ENCODE results near the gene PPA2.

Gene PPA2

GRCh38 chr4:105387466-105387865 is 86.4 kb downstream of the PPA2 start:
- no peak for DNase-seq

DNA sequence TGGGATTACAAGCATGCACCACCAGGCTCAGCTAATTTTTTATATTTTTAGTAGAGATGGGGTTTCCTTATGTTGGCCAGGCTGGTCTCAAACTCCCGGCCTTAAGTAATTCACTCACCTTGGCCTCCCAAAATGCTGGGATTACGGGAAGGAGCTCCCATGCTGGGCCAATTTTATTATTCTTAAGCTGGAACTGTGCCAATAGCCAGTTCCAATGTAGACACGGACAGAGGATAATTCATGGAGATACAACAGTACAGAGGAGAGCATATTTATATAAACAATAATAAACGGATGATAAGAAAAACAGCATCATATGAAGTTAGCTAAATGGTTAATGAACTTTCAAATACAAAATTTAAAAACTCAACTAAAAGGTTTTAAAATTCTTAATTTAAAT is 87.8 kb downstream of the PPA2 start:
- no peak for DNase-seq

DNA sequence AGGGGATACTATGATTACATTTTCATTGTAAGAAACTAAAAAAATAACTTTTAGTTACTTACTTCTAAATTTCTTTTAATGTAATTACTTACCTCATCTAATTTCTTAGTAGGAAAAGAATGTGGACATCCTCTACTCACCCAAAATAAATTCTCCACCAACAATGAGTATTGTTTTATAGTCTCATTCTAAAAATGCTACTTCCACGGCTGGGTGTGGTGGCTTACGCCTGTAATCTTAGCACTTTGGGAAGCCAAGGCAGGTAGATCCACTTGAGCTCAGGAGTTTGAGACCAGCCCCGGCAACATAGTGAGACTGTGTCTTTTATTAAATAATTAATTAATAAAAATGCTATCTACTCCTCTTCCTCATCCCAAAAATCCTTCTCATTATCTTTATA is 99.8 kb downstream of the PPA2 start:
- no peak for DNase-seq

DNA sequence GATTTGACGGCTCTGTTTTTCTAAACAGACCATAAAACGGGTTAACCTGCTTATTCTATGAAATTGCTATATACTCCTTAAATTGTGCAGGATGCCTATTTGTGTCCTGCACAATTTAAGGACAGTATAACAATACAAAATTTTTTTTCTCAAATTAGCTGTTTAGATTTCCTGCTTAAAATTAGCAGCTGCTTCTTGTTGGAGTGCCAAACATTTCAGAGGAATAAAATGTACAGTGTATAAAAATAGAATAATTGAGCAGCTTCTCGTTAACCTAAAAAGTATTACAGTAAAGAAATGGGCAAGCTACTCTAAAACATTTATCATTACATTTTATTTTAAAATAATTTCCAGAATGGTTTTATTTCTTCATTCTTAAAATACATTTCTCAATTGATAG is 100.5 kb downstream of the PPA2 start:
- DNase-seq, result no peak

DNA sequence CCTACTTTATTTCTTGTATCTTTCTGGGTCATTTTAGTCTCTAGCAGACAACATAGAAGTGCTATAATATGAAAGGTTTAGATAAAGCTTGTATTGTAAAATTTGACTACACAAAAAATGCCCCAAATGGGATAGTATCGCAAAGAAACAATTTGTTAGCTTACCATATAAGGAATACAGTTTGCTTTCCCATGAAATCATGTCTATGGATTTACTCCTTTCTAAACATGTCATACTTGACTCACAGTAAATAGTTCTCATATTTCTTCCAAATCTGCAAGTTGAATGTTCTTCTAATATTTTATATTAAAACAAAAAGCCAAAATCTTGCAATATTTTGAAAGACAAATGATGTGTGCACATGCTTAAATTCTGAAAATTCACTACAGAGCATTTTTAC is 103.9 kb downstream of the PPA2 start:
- DNase-seq, result no peak

DNA sequence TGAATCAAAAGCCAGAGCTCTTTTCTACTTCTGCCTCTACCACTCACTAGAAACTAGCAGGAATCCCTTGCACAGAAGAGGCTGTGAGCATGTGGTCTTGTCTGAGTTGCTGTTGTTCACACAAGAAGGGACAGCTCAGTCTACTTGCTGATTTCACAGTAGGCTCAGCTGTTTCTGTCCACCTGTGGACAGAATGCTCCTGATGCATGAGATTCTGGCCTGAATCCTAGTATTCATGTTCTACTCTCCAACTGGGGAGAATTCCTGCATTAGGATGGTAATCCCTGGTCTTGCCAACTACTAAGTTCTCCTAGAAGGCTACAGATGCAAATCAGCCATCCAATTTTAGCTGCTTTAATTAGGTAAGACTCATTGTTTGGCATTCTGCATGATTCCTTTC is 112.8 kb downstream of the PPA2 start:
- DNase-seq, result no peak

DNA sequence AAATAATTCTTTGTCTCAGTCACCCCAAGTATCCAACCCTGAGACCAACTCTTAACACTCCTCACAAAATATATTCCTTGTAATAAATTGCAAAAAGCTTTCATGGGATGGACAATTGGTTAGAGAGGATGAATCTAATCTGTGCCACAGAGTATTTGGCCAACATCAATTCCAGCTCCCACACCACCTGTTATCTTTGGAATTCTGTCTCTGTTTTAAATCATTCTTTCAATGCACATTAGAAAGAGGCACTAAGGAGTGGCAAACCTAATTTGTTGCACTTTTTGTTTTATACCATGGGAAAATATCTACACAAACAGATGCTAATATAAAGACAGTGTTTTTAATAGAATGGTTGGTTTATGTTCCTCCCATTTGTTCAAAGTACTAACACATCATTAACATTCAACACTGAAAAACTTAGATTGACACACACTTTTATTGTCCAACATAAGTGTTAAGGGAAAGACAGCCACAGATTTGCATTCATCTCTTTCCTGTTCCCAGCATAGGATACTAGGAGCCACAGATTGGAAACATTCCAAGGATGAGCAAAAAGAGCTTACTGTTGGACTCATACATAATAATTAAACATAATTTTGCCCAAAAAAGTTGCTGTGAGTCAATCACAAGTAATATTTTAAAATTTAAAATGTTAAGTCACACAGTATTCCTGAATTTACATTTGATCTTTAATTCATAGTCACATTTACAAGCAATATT is 116.4 kb downstream of the PPA2 start:
- no peak for DNase-seq

- DNase-seq, result no peak
These were observed 117.7 kb downstream of the PPA2 start for GRCh38 chr4:105356194-105356593.

DNA sequence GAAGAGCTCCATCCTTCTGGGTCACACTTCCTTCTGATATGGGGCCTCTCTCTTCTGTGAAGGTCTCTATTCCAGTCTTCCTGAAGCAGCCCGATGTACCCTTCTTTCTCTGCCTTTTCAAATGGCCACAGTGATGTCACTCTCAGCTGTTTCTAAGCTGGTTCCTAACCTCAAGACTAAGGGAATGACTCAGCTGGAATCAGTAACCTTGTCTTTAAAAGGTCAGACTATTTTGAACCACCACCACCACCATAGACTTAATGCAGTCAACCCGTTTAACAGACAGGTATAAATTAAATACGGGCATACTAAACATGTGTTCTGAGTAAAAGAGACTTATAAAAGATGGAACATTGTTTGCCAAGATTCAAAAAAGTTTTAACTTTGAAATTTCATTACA is 121.0 kb downstream of the PPA2 start:
- no peak for DNase-seq

GRCh38 chr4:105351861-105352260 is 122.0 kb downstream of the PPA2 start:
- no peak for DNase-seq

DNA sequence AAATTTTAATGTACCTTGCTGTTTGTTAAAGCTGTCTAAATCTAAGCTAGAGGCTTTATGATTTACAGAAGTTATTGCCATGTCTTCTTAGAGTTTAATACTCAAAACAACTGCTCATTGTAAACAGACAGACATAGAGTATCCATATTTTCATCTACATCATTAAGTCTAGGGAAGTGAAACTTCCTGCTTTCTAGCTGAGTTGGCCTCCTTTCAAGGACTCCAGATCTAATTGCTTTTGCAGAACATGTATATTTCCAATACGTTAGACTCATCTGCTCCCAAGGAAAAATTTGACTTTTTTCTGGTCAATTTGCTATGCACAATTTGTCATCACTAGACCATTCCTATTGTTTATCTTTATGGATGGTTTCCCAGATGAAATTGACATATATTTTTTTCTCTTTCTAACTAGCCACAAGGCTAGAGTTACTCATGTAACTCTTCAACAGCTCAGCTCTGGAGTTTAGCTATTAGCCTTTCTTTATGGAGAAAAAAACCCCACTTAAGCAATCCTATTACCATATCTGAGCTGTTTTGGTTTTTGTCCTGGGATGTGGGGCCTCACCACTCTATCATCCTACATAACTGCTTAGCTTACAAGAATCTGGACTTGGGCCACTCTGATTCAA is 122.9 kb downstream of the PPA2 start:
- DNase-seq, result no peak

DNA sequence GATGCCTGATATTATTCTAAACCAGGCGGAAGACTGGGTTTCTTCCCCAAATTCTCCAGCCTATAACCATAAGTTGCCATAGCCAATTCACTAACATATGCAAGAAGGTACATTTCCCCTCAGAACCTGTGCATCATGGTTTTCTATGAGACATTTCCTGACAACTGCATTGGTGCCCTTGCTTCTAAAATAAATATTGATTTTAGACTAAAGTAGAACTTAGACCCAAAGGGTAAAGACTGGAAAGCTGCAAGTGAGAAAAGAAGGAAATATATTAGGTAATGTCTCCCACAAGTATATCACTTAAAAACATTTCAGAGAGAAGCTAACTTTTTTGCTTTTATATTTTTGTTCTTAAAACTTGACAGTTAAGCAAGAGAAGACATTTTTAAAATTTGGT is 125.1 kb downstream of the PPA2 start:
- no peak for DNase-seq

- no peak for DNase-seq
These were observed 127.0 kb downstream of the PPA2 start for GRCh38 chr4:105346869-105347268.

- DNase-seq, result no peak
These were observed 128.0 kb downstream of the PPA2 start for GRCh38 chr4:105345838-105346237.

DNA sequence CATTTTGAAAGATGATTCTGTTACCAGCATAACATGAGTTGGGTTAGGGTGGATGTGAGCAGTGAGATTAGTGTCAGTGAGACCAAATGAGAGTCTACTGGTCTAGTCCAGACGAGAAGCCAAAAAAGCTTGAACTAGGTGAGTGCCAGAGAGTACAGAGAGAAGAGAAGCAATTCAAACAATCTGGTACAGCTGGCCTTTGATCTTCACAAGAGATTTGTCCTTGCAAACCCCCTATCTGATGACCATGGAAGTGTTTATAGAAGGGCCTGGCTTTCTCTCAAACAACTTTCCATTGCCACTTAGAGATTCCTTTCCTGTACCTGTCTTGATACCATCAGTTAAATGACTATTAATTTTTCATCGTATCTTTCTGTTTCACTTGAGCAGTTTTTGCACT is 128.5 kb downstream of the PPA2 start:
- DNase-seq, result no peak

- no peak for DNase-seq
These were observed 129.7 kb downstream of the PPA2 start for GRCh38 chr4:105344141-105344540.

- DNase-seq, result no peak
These were observed 130.5 kb downstream of the PPA2 start for GRCh38 chr4:105343146-105343931.

DNA sequence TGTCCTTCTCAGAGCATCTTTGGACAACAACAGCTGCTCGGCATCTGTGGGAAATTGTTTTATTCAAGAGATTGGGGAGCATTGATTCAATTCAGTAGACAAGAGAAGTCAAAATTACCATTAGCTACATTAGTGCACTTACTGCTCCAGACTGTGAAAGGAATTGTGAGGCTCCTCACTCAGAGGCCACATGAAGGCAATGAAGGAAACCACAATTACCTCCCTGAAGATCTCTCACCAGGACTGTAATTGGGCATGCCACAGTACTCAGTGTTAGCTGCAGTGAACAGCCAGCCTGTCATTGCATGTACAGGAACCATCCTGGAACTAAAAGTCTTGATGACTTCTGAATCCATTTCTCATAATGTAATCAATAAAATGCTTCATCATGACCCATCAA is 144.8 kb downstream of the PPA2 start:
- no peak for DNase-seq

GRCh38 chr4:105327956-105328355 is 145.9 kb downstream of the PPA2 start:
- no peak for DNase-seq

DNA sequence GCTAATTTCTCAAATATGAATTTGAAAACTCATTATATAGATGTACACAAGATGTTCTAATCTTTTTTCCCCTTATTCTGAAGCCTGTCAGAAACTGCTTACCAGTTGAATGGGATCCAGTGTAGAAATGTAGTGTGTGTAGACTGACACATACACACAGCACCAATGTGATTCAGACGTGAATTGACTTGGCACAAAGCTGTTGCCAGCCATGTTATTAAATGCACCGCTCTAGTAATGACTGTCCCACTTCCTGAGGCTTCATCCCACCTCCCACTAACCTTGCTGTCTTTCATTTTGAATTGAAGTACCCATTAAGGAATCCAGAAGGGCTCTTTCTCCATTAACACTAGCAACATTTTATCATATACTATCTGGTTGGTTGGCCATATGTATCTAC is 146.6 kb downstream of the PPA2 start:
- DNase-seq, result no peak
